Activated naive CD8-positive, alpha-beta T cell treated with anti-CD3 and anti-CD28 coated beads for 36 hours (primary cell): ENCODE measurements around the gene ZFPM1. TPM values are rescaled to one million over a fixed set of nuclear protein-coding genes. Genes with fewer than 3 reads are reported as not detected.

ENCODE experiments used
- DNase-seq: peaks from one replicate; pipeline ENCODE4 v3.0.0; 2021
- H3K27ac Mint-ChIP-seq: one replicate; pipeline ENCODE4 v1.8.0; 2022; ENCODE audit warnings: mild to moderate bottlenecking, moderate library complexity, mixed read lengths
- H3K27me3 Mint-ChIP-seq: one replicate; pipeline ENCODE4 v1.8.0; 2022; ENCODE audit warnings: mild to moderate bottlenecking, mixed read lengths
- H3K36me3 Mint-ChIP-seq: one replicate; pipeline ENCODE4 v1.8.0; 2021; ENCODE audit warnings: mild to moderate bottlenecking, mixed read lengths
- H3K4me1 Mint-ChIP-seq: one replicate; pipeline ENCODE4 v1.8.0; 2021; ENCODE audit warnings: mixed read lengths
- H3K4me3 Mint-ChIP-seq: one replicate; pipeline ENCODE4 v1.8.0; 2022; ENCODE audit warnings: mild to moderate bottlenecking, moderate library complexity, mixed read lengths
- H3K9me3 Mint-ChIP-seq: one replicate; pipeline ENCODE4 v1.8.0; 2022; ENCODE audit warnings: mixed read lengths
- total RNA-seq, 2 experiments: library from RNA; stranded (reverse); gene quantifications; one replicate each; pipeline ENCODE4 v1.2.3, GENCODE V29; 2021

Gene ZFPM1
- total RNA-seq, 2 experiments from 2014 or later, result 6.7 to 6.9 TPM

GRCh38 chr16:88577166-88577565 lies 124.1 kb downstream of the ZFPM1 start:
- no peaks in the 10 kb centered on the region for H3K9me3 Mint-ChIP-seq
- H3K4me1 Mint-ChIP-seq, result peaks cover 40% of the 10 kb centered on the region
- DNase-seq, result no peak
- no peaks in the 10 kb centered on the region for H3K27me3 Mint-ChIP-seq
- peak overlapping the region; percentile 19 for H3K4me3 Mint-ChIP-seq
- no peak overlapping the region for H3K27ac Mint-ChIP-seq
- peaks cover 33% of the 10 kb centered on the region for H3K36me3 Mint-ChIP-seq

DNA sequence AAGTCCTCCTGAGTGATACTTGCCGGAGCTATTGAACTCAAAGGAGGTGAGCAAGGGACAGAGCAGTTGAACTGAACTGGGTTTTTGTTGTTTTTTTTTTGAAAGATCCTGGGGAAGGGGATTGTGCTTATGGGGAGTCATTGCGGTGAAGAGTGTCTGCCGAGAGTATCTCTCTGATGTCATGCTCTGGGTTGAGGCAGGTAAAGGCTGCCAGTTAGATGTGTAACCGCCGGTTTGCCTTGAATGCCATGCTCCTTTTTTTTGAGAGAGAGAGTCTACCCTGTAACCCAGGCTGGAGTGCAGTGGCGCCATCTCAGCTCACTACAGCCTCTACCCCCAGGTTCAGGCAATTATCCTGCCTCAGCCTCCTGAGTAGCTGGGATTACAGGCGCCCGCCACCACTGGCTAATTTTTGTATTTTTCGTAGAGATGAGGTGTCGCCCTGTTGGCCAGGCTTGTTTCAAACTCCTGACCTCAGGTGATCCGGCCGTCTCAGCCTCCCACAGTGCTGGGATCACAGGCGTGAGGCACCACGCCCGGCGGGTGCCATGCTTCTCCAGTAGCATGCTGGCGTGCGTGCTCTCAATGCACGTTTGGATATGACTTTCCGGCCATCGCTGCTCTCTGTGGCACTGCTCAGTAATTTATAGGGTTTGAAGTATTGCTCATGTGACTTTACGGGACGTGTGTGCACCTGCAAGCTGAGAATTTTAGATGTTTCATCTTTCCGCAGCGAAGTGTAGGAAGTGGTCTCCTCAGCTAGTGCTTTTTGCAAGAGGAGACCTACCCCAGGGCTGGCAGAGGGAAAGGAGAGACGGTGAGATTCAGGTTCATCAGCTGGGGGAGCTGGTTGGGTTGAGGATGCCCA lies 125.6 kb downstream of the ZFPM1 start:
- DNase-seq, result no peak
- no peaks in the 10 kb centered on the region for H3K27me3 Mint-ChIP-seq
- H3K4me3 Mint-ChIP-seq, result peak overlapping the region; percentile 15
- H3K27ac Mint-ChIP-seq, result peak overlapping the region; percentile 52
- peaks cover 36% of the 10 kb centered on the region for H3K36me3 Mint-ChIP-seq
- no peaks in the 10 kb centered on the region for H3K9me3 Mint-ChIP-seq
- H3K4me1 Mint-ChIP-seq, result peaks cover 34% of the 10 kb centered on the region

GRCh38 chr16:88580371-88580770 lies 127.3 kb downstream of the ZFPM1 start:
- H3K36me3 Mint-ChIP-seq, result peaks cover 34% of the 10 kb centered on the region
- H3K4me3 Mint-ChIP-seq, result no peak overlapping the region
- H3K9me3 Mint-ChIP-seq, result no peaks in the 10 kb centered on the region
- peaks cover 35% of the 10 kb centered on the region for H3K4me1 Mint-ChIP-seq
- DNase-seq, result no peak
- H3K27ac Mint-ChIP-seq, result no peak overlapping the region
- H3K27me3 Mint-ChIP-seq, result no peaks in the 10 kb centered on the region

GRCh38 chr16:88581033-88581432 lies 128.0 kb downstream of the ZFPM1 start:
- Mint-ChIP-seq H3K4me3 (no peak overlapping the region), H3K27me3 (no peaks in the 10 kb centered on the region), H3K9me3 (no peaks in the 10 kb centered on the region), H3K4me1 (peaks cover 34% of the 10 kb centered on the region), H3K36me3 (peaks cover 34% of the 10 kb centered on the region), H3K27ac (no peak overlapping the region)
- no peak for DNase-seq

DNA sequence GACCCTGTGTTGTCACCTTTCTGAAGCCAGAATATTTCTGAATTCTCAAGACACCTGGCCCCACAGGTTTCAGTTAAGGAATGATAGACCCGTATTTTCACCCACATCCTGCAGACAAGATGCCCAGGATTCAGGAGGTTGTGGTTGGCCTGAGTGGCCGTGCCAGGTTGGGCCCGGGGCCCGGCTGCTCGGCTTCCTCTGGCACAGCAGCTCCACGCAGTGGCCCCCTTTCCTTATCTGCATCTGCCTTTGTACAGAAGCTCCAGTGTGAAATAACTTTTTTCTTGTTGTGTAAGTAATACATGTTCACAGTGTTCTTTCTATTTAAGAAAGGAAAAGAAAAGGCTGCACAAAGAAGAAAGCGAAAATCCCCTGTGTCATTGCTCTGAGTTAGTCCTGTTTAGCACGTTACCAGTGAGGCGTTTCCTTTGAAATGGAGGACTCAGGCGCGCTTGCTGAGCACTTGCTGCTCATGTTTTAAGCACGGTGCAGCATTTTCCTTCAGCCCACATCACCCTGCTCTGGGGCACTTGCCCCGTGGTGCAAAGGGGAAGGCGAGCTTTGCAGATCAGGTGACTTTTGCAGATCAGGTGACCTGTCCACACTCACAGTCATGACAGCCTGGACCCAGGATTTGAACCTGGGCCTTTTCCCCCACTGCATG lies 130.0 kb downstream of the ZFPM1 start:
- DNase-seq, result no peak
- Mint-ChIP-seq H3K27me3 (no peaks in the 10 kb centered on the region), H3K9me3 (no peaks in the 10 kb centered on the region), H3K4me3 (no peak overlapping the region), H3K27ac (peak overlapping the region; percentile 16), H3K4me1 (peaks cover 27% of the 10 kb centered on the region), H3K36me3 (peaks cover 24% of the 10 kb centered on the region)

- H3K4me1 Mint-ChIP-seq, result peaks cover 22% of the 10 kb centered on the region
- no peak overlapping the region for H3K4me3 Mint-ChIP-seq
- no peak overlapping the region for H3K27ac Mint-ChIP-seq
- no peaks in the 10 kb centered on the region for H3K27me3 Mint-ChIP-seq
- peaks cover 20% of the 10 kb centered on the region for H3K36me3 Mint-ChIP-seq
- H3K9me3 Mint-ChIP-seq, result no peaks in the 10 kb centered on the region
- no peak for DNase-seq
Observed at GRCh38 chr16:88584676-88585075, 131.6 kb downstream of the ZFPM1 start.

- Mint-ChIP-seq H3K4me1 (peaks cover 22% of the 10 kb centered on the region), H3K9me3 (no peaks in the 10 kb centered on the region), H3K4me3 (no peak overlapping the region), H3K27me3 (no peaks in the 10 kb centered on the region), H3K27ac (no peak overlapping the region), H3K36me3 (peaks cover 19% of the 10 kb centered on the region)
- DNase-seq, result no peak
Observed at GRCh38 chr16:88585269-88585668, 132.2 kb downstream of the ZFPM1 start.

- DNase-seq, result no peak
- H3K36me3 Mint-ChIP-seq, result peaks cover 19% of the 10 kb centered on the region
- peaks cover 17% of the 10 kb centered on the region for H3K4me1 Mint-ChIP-seq
- no peak overlapping the region for H3K4me3 Mint-ChIP-seq
- H3K9me3 Mint-ChIP-seq, result no peaks in the 10 kb centered on the region
- H3K27me3 Mint-ChIP-seq, result no peaks in the 10 kb centered on the region
- no peak overlapping the region for H3K27ac Mint-ChIP-seq
Observed at GRCh38 chr16:88585927-88586581, 133.0 kb downstream of the ZFPM1 start.

Other genes starting within 250 kb of the ZFPM1 start
- gene ZNF469, start 70.3 kb upstream of the ZFPM1 start, total RNA-seq, result 1 to 10 TPM; 1.2 to 1.3 TPM
- 10 to 100 TPM; 84.3 to 86.8 TPM for gene ZC3H18, start 117.1 kb downstream of the ZFPM1 start, total RNA-seq
- gene IL17C, start 185.3 kb downstream of the ZFPM1 start, total RNA-seq, result not detected
- 100 to 1,000 TPM; 197 to 204 TPM for gene CYBA, start 197.8 kb downstream of the ZFPM1 start, total RNA-seq
- 10 to 100 TPM; 53.3 to 56.6 TPM for gene MVD, start 209.8 kb downstream of the ZFPM1 start, total RNA-seq
- gene SNAI3, start 233.2 kb downstream of the ZFPM1 start, total RNA-seq, result 1 to 10 TPM; 2.0 to 2.2 TPM